Gastroesophageal sphincter (tissue), 3 donors: ENCODE data around the gene TNKS1BP1.

Source experiments
- CTCF ChIP-seq, 4 experiments: fragments of 200-600 bp in 2 of 4; fragments of 450-650 bp in 2 of 4; sonication (generic) in 1 of 4; IDR thresholded peaks; one replicate each; pipeline ENCODE4 v1.5.1; 2017 to 2019; ENCODE audit warnings: antibody characterized with exemption in 4 of 4, mild to moderate bottlenecking in 2 of 4, moderate library complexity in 2 of 4
- EP300 ChIP-seq: sonication (generic); formaldehyde crosslinking; IDR thresholded peaks from one replicate; pipeline ENCODE4 v1.6.1; 2017; ENCODE audit warnings: antibody characterized with exemption, mild to moderate bottlenecking
- POLR2A ChIP-seq, 2 donors: fragments of 450-650 bp; IDR thresholded peaks; one replicate each; pipeline ENCODE4 v1.6.1; 2017; ENCODE audit warnings: antibody characterized with exemption in 2 of 2, mild to moderate bottlenecking in 2 of 2, moderate library complexity in 1 of 2
- POLR2AphosphoS5 ChIP-seq: sonication (generic); formaldehyde crosslinking; IDR thresholded peaks from one replicate; pipeline ENCODE4 v1.6.1; 2017; ENCODE audit warnings: antibody characterized with exemption

GRCh38 chr11:57314221-57314973 lies 10.4 kb downstream of the TNKS1BP1 start:
- no peak for TF ChIP-seq EP300
- TF ChIP-seq CTCF (IDR thresholded peaks at IDR 0.05), result no peak
- no peak for TF ChIP-seq POLR2A (IDR thresholded peaks at IDR 0.05)
- TF ChIP-seq POLR2AphosphoS5, result no peak
